Measurements from ENCODE around the gene NDUFS6. TPM values are rescaled to one million over a fixed set of nuclear protein-coding genes. Genes with fewer than 3 reads are reported as not detected.

Gene NDUFS6
- total RNA-seq, 1 donor from 2014 or later: 69.2 TPM

GRCh38 chr5:1794901-1795290, 6.3 kb upstream of the NDUFS6 start:
- TF ChIP-seq CTCF (IDR thresholded peaks at IDR 0.05; ENCODE audit: insufficient read depth, low read length, poor library complexity, severe bottlenecking): no peak
- H3K27me3 ChIP-seq (ENCODE audit: control insufficient read depth, insufficient read depth, low read length): no peaks in the 10 kb centered on the region
- no peaks in the 10 kb centered on the region for H3K36me3 ChIP-seq (ENCODE audit: control insufficient read depth, insufficient read depth, low read length)
- no peak overlapping the region for H3K4me3 ChIP-seq (ENCODE audit: low read depth, low read length)
- no peak for DNase-seq (ENCODE audit: low read depth)

- Histone ChIP-seq H3K36me3 (ENCODE audit: control insufficient read depth, insufficient read depth, low read length) (no peaks in the 10 kb centered on the region), H3K4me3 (ENCODE audit: low read depth, low read length) (no peak overlapping the region), H3K27me3 (ENCODE audit: control insufficient read depth, insufficient read depth, low read length) (no peaks in the 10 kb centered on the region)
- no peak for TF ChIP-seq CTCF (IDR thresholded peaks at IDR 0.05; ENCODE audit: insufficient read depth, low read length, poor library complexity, severe bottlenecking)
- DNase-seq (ENCODE audit: low read depth): no peak
Measured at GRCh38 chr5:1795506-1795905, 5.7 kb upstream of the NDUFS6 start.

- TF ChIP-seq CTCF (IDR thresholded peaks at IDR 0.05; ENCODE audit: insufficient read depth, low read length, poor library complexity, severe bottlenecking): no peak
- H3K36me3 ChIP-seq (ENCODE audit: control insufficient read depth, insufficient read depth, low read length): no peaks in the 10 kb centered on the region
- no peak for DNase-seq (ENCODE audit: low read depth)
- H3K4me3 ChIP-seq (ENCODE audit: low read depth, low read length): no peak overlapping the region
- H3K27me3 ChIP-seq (ENCODE audit: control insufficient read depth, insufficient read depth, low read length): no peaks in the 10 kb centered on the region
Measured at GRCh38 chr5:1795931-1796330, 5.3 kb upstream of the NDUFS6 start.

- no peaks in the 10 kb centered on the region for H3K36me3 ChIP-seq (ENCODE audit: control insufficient read depth, insufficient read depth, low read length)
- no peaks in the 10 kb centered on the region for H3K27me3 ChIP-seq (ENCODE audit: control insufficient read depth, insufficient read depth, low read length)
- no peak overlapping the region for H3K4me3 ChIP-seq (ENCODE audit: low read depth, low read length)
- no peak for TF ChIP-seq CTCF (IDR thresholded peaks at IDR 0.05; ENCODE audit: insufficient read depth, low read length, poor library complexity, severe bottlenecking)
- DNase-seq (ENCODE audit: low read depth): no peak
Measured at GRCh38 chr5:1796371-1797102, 4.7 kb upstream of the NDUFS6 start.

- Histone ChIP-seq H3K36me3 (ENCODE audit: control insufficient read depth, insufficient read depth, low read length) (no peaks in the 10 kb centered on the region), H3K27me3 (ENCODE audit: control insufficient read depth, insufficient read depth, low read length) (no peaks in the 10 kb centered on the region), H3K4me3 (ENCODE audit: low read depth, low read length) (no peak overlapping the region)
- TF ChIP-seq CTCF (IDR thresholded peaks at IDR 0.05; ENCODE audit: insufficient read depth, low read length, poor library complexity, severe bottlenecking): no peak
- no peak for DNase-seq (ENCODE audit: low read depth)
Measured at GRCh38 chr5:1797103-1797800, 4.0 kb upstream of the NDUFS6 start.
